GM19035 (cell line): ENCODE results near the gene UCKL1.
"Not testable (repeated sequence)": the region's sequence is repeated elsewhere in the genome, so short reads cannot be mapped to it uniquely, and the experiment has no call there.

Source experiments
- ATAC-seq: cut with Tn5 transposase; IDR thresholded peaks from one replicate; pipeline ENCODE4 v1.9.1; 2021; ENCODE audit not compliant: unreplicated experiment

UCKL1 gene

GRCh38 chr20:63944078-63944941, 11.9 kb downstream of the UCKL1 start:
- ATAC-seq = no peak

DNA sequence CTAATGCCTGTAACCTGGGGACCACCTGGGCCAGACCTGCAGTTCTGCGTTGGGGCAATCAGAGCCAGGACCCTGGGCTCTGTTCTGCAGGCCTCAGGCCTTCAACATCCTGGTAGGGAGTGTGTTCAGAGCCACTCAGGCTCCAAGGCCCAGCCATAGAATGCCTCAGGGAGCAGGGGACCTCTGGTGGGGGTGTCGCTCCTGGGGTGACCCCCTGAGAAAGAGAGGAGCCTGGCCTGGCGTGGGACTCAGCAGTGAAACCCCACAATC, 12.5 kb downstream of the UCKL1 start:
- no peak for ATAC-seq

DNA sequence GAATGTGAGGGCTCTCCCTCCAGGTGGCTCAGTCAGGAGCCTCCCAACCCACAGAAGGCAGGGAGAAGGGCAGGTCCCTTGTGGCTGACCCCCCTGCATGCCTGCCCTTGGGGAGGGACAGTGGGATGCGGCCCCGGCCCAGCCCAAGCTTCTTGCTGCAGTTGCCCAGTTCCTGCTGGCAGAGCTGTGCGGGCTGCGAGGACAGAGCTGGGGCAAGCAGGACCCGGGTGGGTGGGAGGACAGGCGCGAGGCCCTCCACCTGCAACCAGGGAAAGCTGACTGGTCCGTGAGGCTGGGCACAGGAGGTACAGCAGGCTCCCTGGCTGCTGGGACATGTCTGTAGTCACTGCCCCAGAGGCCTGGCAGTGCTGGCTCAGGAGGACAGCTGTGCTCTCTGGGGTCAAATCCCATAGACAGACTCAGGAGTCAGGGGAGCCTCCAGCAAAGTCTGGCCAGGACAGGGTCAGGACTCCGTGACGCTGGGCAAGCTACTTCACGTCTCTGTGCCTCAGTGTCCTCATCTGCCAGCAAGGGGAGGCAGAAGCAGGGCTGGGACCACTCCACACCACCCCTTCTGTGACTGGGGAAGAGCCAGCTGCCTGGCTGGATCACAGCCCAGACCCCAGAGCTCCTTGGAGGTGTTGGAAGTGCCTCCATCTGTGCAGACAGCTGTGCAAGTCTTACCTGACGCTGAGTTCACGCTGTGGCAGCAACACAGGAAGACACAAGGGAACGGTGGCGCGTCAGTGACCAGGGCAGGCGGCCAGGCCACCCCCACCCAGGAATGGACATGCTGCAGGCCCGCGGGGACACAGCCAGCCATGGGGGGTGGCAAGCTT, 13.0 kb downstream of the UCKL1 start:
- no peak for ATAC-seq

- no peak for ATAC-seq
Measured at GRCh38 chr20:63942250-63942951, 13.8 kb downstream of the UCKL1 start.

- ATAC-seq = no peak
Measured at GRCh38 chr20:63941282-63942081, 14.7 kb downstream of the UCKL1 start.

- ATAC-seq = no peak
Measured at GRCh38 chr20:63940472-63941266, 15.5 kb downstream of the UCKL1 start.

- ATAC-seq = no peak
Measured at GRCh38 chr20:63940071-63940471, 16.1 kb downstream of the UCKL1 start.

DNA sequence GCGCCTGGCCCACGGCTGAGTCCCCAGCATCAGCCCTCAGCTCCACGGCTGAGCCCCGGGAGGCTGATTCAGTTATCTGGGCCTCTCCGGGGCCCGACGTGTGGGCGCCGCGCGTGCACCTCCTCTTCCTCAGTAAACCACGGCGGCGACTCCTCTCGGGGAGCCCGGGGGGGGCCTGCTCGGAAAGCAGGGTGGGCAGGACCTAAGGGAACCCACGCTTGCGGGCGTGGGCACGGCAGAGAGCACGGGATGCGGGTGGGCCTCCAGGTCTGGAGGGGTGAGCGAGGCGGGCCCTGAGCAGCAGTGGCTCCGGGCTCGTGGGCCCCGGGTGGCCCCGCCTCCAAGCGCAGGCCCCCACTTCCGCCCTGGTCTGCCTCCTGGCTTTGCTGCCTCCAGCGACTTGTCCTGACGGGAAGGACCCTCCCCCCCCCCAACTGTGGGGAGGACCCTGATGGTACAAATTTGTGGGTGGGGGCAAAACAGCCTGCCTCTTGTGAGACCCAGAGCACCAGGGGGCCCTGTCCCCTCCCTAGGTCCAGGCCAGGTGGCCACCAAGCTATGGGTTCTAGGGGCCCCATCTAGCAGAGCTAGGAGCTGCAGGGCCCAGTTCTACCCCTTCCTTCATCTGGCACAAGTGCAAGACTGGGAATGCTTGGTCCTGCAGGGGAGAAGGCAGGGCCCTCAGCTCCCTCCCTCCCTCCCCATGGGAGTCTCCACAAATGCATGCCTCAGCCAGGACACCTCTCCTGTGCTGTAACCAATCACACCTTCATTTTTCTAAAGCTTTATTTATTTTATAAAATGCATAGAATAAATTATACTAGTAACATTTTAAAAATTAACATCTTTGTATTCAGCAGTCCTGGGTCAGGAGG, 16.9 kb downstream of the UCKL1 start:
- no peak for ATAC-seq

- ATAC-seq = no peak
Measured at GRCh38 chr20:63937596-63937995, 18.6 kb downstream of the UCKL1 start.

GRCh38 chr20:63935447-63935846, 20.8 kb downstream of the UCKL1 start:
- no peak for ATAC-seq

GRCh38 chr20:63934271-63935068, 21.7 kb downstream of the UCKL1 start:
- no peak for ATAC-seq

DNA sequence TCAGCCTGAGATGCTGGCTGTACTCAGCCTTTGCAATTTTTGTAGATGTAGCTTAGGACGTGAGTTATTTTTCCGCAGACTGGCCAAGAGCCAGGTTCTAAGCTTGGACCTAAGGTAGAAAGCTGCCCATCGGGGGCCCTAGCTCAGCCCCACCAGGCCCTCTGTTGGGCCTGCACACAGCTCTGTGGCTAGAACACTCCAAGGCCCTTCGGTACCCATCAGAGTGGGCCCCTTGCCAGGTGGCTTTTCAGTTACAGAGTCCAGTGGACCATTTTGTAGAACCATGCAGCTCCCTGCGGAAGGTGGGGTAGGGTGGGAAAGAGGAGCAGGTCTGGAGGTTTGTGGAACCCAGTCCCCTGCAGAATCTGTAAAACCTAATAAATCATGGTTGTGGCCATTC, 22.6 kb downstream of the UCKL1 start:
- no peak for ATAC-seq

DNA sequence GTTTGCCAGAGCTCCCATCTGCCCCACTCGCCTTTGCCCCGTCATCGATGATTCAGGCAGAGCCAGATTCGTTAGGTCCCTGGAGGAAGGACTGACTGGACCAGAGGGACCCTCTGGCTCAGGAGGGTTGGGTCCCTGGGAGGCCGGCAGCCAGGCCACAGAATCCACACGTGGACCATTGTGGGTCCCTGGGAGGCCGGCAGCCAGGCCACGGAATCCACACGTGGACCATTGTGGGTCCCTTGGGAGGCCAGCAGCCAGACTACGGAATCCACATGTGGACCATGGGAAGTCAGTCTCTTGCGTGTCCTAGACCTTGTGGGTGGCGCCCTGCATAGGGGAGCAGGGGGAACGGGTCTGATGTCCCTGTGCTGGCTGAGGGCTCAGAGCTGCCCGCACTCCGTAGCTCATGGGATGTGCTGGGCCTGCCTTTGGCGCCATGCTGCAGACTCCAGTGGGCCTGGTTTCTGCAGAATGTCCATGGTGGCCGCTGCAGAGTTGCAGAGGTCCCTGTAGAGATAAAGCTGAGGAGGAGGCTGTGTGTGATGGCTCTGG, 23.5 kb downstream of the UCKL1 start:
- ATAC-seq = no peak

DNA sequence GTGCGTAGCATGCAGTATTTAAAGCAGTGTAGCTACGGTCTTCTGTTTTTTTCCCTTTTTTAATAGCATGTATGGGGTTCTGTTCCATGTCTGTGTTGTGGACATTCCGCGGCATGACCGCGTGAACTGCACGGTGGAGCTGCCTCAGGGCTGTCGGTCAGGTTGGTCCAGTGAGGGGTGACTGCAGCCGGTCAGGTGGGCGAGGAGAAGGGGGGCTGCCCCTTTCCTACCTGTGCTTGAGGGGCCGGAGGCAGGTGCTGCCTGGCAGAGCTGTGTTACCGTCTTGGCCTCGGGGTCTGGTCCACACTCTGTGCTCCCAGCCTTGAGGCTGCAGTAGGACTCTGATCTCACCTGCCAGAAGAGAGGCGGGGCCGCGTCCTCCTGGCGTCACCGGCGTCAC, 24.5 kb downstream of the UCKL1 start:
- no peak for ATAC-seq

DNA sequence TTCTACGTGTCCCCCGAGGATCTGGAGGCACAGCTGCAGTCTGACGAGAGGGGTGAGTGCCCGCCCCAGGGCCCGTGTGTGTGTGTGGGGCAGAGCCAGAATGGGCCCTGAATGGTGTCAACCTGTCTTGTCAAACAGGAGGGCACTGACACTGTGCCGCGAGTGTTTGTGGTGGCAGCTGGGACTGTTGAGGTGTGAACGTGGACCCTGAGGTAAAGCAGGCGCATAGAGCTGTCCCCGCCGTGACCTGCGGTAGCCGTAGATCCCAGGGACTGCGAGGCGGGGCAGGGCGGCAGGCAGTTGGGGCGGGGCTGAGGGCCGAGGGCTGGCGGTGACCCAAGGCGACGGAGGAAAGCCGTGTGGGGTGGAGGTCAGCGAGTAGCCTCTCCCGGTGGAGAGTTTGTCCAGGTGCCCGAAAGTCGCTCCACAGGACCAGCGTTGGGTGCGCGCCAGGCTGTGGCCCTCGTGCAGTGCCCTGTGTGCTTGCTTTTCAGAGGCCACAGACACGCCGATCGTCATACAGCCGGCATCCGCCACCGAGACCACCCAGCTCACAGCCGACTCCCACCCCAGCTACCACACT, 25.2 kb downstream of the UCKL1 start:
- ATAC-seq = no peak

GRCh38 chr20:63929473-63929883, 26.7 kb downstream of the UCKL1 start:
- not testable (repeated sequence) for ATAC-seq

DNA sequence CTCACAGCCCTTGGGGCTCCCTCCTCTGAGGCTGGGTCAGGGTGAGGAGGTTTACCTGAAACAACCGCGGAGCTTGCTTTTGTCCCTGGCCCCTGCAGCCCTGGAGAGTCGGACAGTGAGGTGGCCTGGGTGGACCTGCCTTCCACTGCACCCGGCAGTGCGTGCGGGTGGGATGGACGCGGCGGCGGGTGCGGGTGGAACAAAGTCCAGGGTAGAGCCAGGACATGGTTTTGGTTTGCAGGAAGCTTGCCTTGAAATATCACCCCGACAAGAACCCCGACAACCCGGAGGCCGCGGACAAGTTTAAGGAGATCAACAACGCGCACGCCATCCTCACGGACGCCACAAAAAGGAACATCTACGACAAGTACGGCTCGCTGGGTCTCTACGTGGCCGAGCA, 27.1 kb downstream of the UCKL1 start:
- ATAC-seq = no peak

GRCh38 chr20:63926298-63926697, 29.9 kb downstream of the UCKL1 start:
- ATAC-seq = no peak
